Mucosa of stomach (tissue), 1 donor: ENCODE results near the gene ATP6V1B1.
"Not testable (repeated sequence)": the region's sequence is repeated elsewhere in the genome, so short reads cannot be mapped to it uniquely, and the experiment has no call there.

Experiments
- H3K27me3 ChIP-seq: one replicate; pipeline ENCODE4 v1.7.0; 2013; ENCODE audit warnings: mild to moderate bottlenecking, low read length; ENCODE audit not compliant: control insufficient read depth, insufficient read depth
- H3K36me3 ChIP-seq: one replicate; pipeline ENCODE4 v1.7.0; 2013; ENCODE audit warnings: low read length; ENCODE audit not compliant: control insufficient read depth, insufficient read depth
- H3K4me1 ChIP-seq: one replicate; pipeline ENCODE4 v1.7.0; 2013; ENCODE audit warnings: mild to moderate bottlenecking, low read length; ENCODE audit not compliant: control insufficient read depth, insufficient read depth
- H3K4me3 ChIP-seq: one replicate; pipeline ENCODE4 v1.7.0; 2013; ENCODE audit warnings: low read length
- H3K9ac ChIP-seq: one replicate; pipeline ENCODE4 v1.7.0; 2013; ENCODE audit warnings: mild to moderate bottlenecking, low read length, moderate library complexity
- H3K9me3 ChIP-seq: one replicate; pipeline ENCODE4 v1.7.0; 2013; ENCODE audit warnings: mild to moderate bottlenecking, low read length, moderate library complexity; ENCODE audit not compliant: control insufficient read depth
- donor health status: Pancreatic carcinoma.

The ATP6V1B1 gene

GRCh38 chr2:71006323-71006722 lies 70.6 kb downstream of the ATP6V1B1 start:
- Histone ChIP-seq H3K27me3 (peaks cover 3% of the 10 kb centered on the region), H3K4me3 (no peak overlapping the region), H3K36me3 (no peaks in the 10 kb centered on the region), H3K9ac (no peak overlapping the region), H3K9me3 (no peaks in the 10 kb centered on the region), H3K4me1 (peaks cover 2% of the 10 kb centered on the region)

GRCh38 chr2:71006955-71007799 lies 71.5 kb downstream of the ATP6V1B1 start:
- Histone ChIP-seq H3K4me3 (no peak overlapping the region), H3K36me3 (no peaks in the 10 kb centered on the region), H3K9ac (no peak overlapping the region), H3K9me3 (no peaks in the 10 kb centered on the region), H3K4me1 (no peaks in the 10 kb centered on the region), H3K27me3 (peaks cover 3% of the 10 kb centered on the region)

- Histone ChIP-seq H3K9ac (no peak overlapping the region), H3K27me3 (peaks cover 3% of the 10 kb centered on the region), H3K4me1 (no peaks in the 10 kb centered on the region), H3K36me3 (no peaks in the 10 kb centered on the region), H3K9me3 (no peaks in the 10 kb centered on the region), H3K4me3 (no peak overlapping the region)
These were observed 72.6 kb downstream of the ATP6V1B1 start for GRCh38 chr2:71008342-71008741.

GRCh38 chr2:71011786-71012185 lies 76.1 kb downstream of the ATP6V1B1 start:
- not testable (repeated sequence) for H3K36me3 ChIP-seq, H3K27me3 ChIP-seq, H3K4me3 ChIP-seq, H3K9me3 ChIP-seq, H3K4me1 ChIP-seq, H3K9ac ChIP-seq
